ENCODE results near the gene RHBDL3. TPM values are rescaled to one million over a fixed set of nuclear protein-coding genes. Genes with fewer than 3 reads are reported as not detected.

RHBDL3 gene, protein sequence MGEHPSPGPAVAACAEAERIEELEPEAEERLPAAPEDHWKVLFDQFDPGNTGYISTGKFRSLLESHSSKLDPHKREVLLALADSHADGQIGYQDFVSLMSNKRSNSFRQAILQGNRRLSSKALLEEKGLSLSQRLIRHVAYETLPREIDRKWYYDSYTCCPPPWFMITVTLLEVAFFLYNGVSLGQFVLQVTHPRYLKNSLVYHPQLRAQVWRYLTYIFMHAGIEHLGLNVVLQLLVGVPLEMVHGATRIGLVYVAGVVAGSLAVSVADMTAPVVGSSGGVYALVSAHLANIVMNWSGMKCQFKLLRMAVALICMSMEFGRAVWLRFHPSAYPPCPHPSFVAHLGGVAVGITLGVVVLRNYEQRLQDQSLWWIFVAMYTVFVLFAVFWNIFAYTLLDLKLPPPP
- total RNA-seq = under 0.01 and 0.07 TPM in 2 replicates

DNA sequence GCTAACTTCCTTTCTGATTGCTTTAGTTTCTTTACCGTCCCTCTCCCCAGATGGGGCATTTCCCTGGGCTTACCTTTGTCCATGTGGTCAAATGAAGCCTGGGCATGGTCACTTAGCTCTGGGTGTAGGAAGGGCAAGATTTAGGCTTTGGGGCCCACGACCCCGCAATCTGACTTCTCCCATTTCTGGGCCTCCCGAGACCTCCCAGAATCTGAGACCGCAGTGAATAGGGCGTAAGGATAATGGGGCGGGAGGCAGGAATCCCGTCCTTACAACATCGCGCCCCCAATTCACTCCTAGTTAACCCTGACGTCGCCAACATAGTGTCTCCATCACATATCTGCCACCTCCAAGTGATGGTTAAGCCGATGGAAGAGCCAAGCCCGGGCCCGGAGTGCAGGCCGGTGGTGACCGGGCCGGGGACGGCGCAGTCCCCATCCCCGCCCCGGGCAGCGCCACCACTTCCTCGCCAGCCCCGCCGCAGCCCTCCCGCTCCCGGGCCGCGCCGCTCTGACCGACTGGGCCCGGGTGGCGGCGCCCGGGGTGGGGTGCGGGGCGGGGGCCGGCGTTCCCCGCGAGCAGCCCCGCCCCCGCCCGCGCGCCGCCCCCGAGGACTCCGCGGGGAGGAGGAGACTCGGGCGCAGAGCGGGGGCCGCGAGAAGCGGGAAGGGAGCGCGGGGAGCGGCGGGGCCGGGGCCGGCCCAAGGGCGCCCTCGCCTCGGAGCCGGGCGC is at the start of gene RHBDL3:
TSS of gene RHBDL3 (plus strand) at position 641 of the 732 bp plus-strand sequence. CDS start 358 bp downstream, outside the sequence.

DNA sequence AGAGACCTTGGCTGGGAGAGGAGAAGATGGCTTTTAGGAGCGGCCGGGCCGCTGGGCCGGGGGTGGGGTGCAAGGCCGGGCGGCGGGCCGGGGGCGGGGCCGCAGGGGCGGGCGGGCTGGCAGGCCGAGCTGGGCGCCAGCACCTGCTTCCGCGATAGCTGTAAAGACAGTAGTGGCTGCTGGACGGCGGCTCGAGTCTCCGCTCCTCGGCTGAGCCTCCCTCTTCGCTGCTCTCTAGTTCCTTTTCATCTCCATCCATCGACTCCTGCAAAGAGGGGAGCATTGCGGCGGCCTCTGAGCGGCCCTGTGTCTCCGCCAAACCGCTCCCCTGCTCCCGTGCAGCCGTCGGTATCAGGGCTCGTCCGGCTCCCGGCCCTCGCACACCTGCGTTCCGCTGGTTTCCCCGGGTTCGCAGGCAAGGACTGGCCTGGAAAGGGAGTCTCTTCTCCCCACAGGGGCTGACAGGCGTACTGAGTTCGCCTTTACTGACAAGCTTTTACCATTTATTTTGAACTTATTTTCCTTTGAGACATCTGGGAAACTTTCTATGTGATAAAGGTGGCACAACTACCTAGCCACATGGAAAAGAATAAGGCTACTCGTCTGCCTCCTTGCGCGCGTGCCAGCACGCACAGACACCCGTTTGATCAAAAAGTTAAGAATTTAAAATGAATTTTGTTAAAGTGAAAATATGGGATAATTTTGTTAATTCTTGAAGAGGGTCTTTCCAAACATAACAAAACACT is 76.4 kb downstream of the RHBDL3 start, which contains the start of gene C17orf75:
TSS of gene C17orf75 (minus strand) at position 317 of the 746 bp plus-strand sequence. CDS start at position 283, 34 bp downstream.

DNA sequence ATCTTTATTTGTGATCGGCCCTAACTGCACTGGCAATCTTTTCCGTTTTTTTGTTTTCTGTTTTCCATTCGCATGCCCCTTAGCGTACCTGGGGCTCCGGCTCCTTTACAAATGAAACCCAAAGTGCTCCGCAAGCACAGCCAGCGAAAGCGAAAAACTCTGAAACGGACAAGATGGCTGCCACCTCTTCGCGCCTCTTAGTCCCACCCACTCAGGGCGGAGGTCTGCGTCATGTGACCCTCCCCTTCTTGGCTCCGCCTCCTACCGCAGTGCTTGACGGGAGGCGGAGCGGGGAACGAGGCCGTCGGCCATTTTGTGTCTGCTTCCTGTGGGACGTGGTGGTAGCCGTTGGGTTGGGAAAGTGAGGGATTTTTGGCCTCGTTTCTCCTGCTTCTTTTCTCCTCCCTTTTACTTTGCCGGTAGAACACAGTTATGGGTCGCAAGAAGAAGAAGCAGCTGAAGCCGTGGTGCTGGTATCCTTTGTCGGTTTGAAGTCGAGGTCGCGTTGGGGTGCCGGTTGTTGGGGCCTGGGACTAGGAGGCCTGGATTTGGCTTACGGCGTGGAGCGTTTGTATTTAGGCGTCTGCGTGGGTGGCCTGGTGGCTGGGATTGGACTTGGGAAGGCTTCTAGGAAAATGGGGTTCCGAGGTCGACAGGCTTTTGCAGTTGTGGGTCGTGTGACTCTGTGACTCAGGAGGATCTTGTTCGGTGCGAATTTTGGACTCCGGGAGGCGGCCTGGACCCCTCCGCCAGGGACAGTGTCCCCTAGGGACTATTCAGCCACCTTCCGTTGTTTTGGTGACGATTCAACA is 84.4 kb downstream of the RHBDL3 start, which contains the start of gene ZNF207:
TSS of gene ZNF207 (plus strand) at position 304 of the 812 bp plus-strand sequence. CDS start at position 433, 129 bp downstream.

Other genes starting within 250 kb of the RHBDL3 start
- 18.1 and 20.1 TPM in 2 replicates for gene RHOT1, start 123.3 kb upstream of the RHBDL3 start, total RNA-seq
- 10.0 and 10.7 TPM in 2 replicates for gene C17orf75, start 76.3 kb downstream of the RHBDL3 start, total RNA-seq
- gene ZNF207, start 84.3 kb downstream of the RHBDL3 start, total RNA-seq = 118 and 126 TPM in 2 replicates
- gene PSMD11, start 178.7 kb downstream of the RHBDL3 start, total RNA-seq = 109 and 130 TPM in 2 replicates
- 2.6 and 2.7 TPM in 2 replicates for gene CDK5R1, start 221.2 kb downstream of the RHBDL3 start, total RNA-seq

Data from mammary microvascular endothelial cell (primary cell).